Mononuclear cell (primary cell): Measurements from ENCODE around the gene MOB1B. TPM values are rescaled to one million over a fixed set of nuclear protein-coding genes. Genes with fewer than 3 reads are reported as not detected.
"Not testable (repeated sequence)": the region's sequence is repeated elsewhere in the genome, so short reads cannot be mapped to it uniquely, and the experiment has no call there.

Source experiments
- H3K27me3 ChIP-seq: 2 replicates; pipeline ENCODE4 v1.6.0; 2011; ENCODE audit warnings: low read length, control low read depth; ENCODE audit not compliant: insufficient read depth
- H3K4me1 ChIP-seq: 2 replicates; pipeline ENCODE4 v1.5.1; 2011; ENCODE audit warnings: mild to moderate bottlenecking, low read length, control low read depth; ENCODE audit not compliant: insufficient read depth
- H3K4me3 ChIP-seq: 2 replicates; pipeline ENCODE4 v1.5.1; 2011; ENCODE audit warnings: mild to moderate bottlenecking, low read length, moderate library complexity
- H3K9me3 ChIP-seq: 2 replicates; pipeline ENCODE4 v1.5.1; 2011; ENCODE audit warnings: low read depth, mild to moderate bottlenecking, control low read depth, low read length
- total RNA-seq: library from RNA; depleted of rRNA; stranded (reverse); fragments of >200 nt; gene quantifications from one replicate; pipeline ENCODE4 v1.2.3, GENCODE V29; 2012

MOB1B gene
- total RNA-seq, 1 donor: 12.1 TPM

DNA sequence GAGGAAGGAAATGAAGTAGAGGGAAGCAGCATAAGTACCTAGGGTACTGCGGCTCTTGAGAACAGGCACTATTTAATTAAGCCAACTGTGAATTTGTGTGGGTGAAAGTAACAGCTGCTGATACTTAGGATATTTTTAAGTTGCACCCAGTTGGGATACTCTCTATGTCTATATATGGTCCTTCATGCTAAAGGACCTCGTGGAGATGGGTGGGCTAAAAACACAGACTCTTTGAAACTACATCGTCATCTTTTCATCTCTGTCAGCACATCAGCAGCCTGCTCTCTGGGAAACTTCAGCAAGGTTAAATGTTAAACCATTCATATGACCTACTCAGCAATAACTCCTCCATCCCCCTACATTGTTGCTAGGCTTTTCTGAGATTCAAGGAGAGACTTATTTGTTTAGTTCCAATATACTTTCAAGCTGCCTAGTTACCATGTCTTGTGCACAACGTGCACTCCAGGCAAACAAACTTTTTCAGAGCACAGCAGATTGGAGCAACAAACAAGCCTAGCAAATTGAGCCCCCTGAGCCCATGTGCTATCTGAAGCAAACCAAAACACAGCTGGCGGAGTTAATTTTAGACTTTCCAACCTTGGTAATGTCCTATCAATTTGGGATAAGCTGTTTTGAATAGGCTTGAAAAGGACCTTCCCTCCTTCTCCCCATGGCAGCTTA is 6.2 kb upstream of the MOB1B start:
- H3K4me3 ChIP-seq: no peak overlapping the region
- peaks cover 20% of the 10 kb centered on the region for H3K4me1 ChIP-seq
- H3K27me3 ChIP-seq: no peaks in the 10 kb centered on the region
- no peaks in the 10 kb centered on the region for H3K9me3 ChIP-seq

GRCh38 chr4:70898581-70898980 is 3.6 kb upstream of the MOB1B start:
- H3K4me1 ChIP-seq: peaks cover 25% of the 10 kb centered on the region
- not testable (repeated sequence) for H3K4me3 ChIP-seq, H3K9me3 ChIP-seq, H3K27me3 ChIP-seq

- H3K27me3 ChIP-seq: no peaks in the 10 kb centered on the region
- no peaks in the 10 kb centered on the region for H3K9me3 ChIP-seq
- H3K4me3 ChIP-seq: peak overlapping the region; percentile 71
- peaks cover 21% of the 10 kb centered on the region for H3K4me1 ChIP-seq
These were observed 574 bp upstream of the MOB1B start for GRCh38 chr4:70901607-70901983.

DNA sequence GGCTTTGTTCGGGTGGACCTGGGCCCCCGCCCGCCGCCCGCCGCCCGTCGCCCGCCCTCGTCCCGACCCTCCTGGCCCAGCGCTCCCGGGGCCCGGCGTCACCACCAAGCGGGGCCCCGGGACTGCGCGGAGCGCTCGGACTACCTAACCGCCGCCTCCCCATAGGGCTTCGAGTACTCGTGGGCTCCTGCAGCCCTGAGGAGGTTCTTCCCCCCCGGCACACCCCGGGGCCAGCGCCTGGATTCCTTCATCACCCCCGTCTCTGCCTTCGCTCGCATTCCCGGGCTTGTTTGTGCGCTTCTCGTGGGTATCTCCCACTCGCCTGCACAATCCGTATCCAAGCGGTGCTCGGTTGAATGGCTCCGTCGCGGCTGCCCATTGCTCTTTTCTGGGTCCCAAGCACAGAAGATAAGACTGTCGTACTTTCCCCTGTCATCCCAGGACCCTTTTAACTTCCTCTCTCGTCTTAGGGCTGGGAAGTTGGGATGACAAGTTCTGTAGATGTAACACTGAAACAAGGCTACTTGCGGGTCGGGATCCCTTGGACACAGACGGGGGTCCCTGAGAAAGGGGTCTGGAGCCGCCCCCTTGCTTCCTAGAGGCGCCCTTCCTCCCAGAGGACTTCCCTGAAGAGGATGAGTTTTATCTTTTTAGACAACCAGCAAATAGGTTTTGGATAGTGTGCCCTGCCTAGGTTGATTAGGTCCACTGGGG is 565 bp downstream of the MOB1B start:
- Histone ChIP-seq H3K4me1 (peaks cover 21% of the 10 kb centered on the region), H3K9me3 (no peaks in the 10 kb centered on the region), H3K4me3 (peak overlapping the region; percentile 71), H3K27me3 (no peaks in the 10 kb centered on the region)

DNA sequence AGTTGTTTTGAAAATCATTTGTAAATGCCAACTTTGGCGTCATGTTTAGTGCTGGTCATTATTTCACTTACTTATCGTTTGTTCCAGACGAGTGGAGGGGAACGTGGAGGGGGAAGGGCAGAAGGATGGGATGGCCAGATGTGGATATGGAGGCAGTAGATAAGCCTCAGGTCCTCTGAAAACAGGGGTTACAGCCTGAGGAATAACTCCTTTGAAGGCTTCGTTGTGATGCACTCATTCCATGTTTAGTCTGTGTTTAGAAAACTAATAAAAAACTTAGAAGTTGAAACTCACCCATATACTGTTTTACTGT is 1.1 kb downstream of the MOB1B start:
- Histone ChIP-seq H3K4me3 (peak overlapping the region; percentile 71), H3K9me3 (no peaks in the 10 kb centered on the region), H3K27me3 (no peaks in the 10 kb centered on the region), H3K4me1 (peaks cover 21% of the 10 kb centered on the region)

DNA sequence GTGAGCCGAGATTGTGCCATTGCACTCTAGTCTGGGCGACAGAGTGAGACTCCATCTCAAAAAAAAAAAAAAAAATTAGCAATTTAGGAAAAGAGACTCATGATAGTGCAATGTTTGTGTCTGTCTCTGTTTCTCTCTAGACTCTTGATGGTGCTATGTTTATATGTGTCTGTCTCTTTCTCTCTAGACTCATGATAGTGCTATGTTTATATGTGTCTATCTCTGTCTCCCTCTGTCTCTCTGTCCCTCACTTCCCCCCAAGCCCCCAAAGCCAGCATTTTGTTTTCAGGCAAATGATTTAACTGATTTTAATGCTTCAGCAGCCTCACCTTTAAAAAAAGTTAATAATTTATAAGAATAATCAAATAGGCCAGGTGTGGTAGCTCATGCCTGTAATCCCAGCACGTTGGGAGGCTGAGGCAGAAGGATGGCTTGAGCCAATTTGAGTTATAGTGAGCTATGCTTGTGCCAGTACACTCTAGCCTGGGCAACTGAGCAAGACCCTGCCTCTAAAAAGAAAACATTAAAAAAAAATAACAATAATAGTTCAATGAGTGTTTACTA is 6.9 kb downstream of the MOB1B start:
- H3K9me3 ChIP-seq: no peaks in the 10 kb centered on the region

GRCh38 chr4:70914000-70914399 is 11.8 kb downstream of the MOB1B start:
- no peaks in the 10 kb centered on the region for H3K4me1 ChIP-seq
- H3K27me3 ChIP-seq: no peaks in the 10 kb centered on the region
- no peaks in the 10 kb centered on the region for H3K9me3 ChIP-seq
- no peak overlapping the region for H3K4me3 ChIP-seq

More for the DNA sequence above, 6.9 kb downstream of the MOB1B start:
- H3K27me3 ChIP-seq: no peaks in the 10 kb centered on the region
- H3K4me3 ChIP-seq: no peak overlapping the region
- peaks cover 2% of the 10 kb centered on the region for H3K4me1 ChIP-seq

DNA sequence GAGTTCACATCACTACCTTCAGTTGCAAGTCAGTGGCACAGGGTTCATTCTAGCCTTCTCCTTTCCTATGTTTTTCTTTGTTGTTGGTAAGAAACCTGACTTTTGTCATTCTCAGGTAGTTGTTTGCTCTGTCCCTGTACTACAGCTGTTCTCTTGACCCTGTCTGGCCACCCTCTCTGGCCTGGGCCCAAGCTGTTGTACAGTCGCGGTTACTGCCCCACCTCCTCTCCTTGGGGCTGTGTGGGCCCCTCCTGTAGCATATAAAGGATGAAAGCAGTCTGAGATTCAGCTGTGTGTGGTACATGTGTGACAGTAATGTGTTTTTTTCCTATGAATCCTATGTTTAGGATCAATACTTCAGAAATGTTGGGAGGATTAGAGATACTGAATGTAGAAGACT is 12.5 kb downstream of the MOB1B start:
- Histone ChIP-seq H3K4me1 (no peaks in the 10 kb centered on the region), H3K27me3 (no peaks in the 10 kb centered on the region), H3K4me3 (no peak overlapping the region), H3K9me3 (no peaks in the 10 kb centered on the region)

- H3K27me3 ChIP-seq: no peaks in the 10 kb centered on the region
- H3K4me1 ChIP-seq: no peaks in the 10 kb centered on the region
- H3K9me3 ChIP-seq: no peaks in the 10 kb centered on the region
- no peak overlapping the region for H3K4me3 ChIP-seq
These were observed 13.1 kb downstream of the MOB1B start for GRCh38 chr4:70915036-70915815.

GRCh38 chr4:70915874-70916559 is 13.8 kb downstream of the MOB1B start:
- Histone ChIP-seq H3K27me3 (no peaks in the 10 kb centered on the region), H3K9me3 (no peaks in the 10 kb centered on the region), H3K4me3 (no peak overlapping the region), H3K4me1 (no peaks in the 10 kb centered on the region)

DNA sequence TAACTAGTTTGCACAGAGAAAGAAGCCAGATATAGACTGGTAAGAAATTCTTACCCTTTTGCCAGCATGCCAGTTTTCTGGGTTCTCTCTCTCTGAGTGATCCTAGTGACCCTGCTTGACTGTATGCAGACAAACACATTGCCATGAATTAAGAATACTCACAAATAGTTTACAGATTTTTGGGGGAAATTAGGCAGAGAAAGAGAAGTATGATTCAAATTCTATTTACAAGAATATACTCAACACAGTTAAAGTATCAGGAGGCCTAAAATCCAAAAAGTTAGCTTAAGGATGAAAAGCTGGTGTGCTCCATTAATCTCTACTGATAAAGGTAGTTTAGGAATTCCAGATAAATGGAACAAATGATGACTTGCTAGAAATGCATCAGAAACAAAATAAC is 18.4 kb downstream of the MOB1B start:
- H3K9me3 ChIP-seq: no peaks in the 10 kb centered on the region
- no peak overlapping the region for H3K4me3 ChIP-seq
- no peaks in the 10 kb centered on the region for H3K27me3 ChIP-seq
- H3K4me1 ChIP-seq: peaks cover 5% of the 10 kb centered on the region

GRCh38 chr4:70925418-70925817 is 23.2 kb downstream of the MOB1B start:
- no peaks in the 10 kb centered on the region for H3K27me3 ChIP-seq
- H3K4me1 ChIP-seq: peaks cover 28% of the 10 kb centered on the region
- no peaks in the 10 kb centered on the region for H3K9me3 ChIP-seq
- no peak overlapping the region for H3K4me3 ChIP-seq

DNA sequence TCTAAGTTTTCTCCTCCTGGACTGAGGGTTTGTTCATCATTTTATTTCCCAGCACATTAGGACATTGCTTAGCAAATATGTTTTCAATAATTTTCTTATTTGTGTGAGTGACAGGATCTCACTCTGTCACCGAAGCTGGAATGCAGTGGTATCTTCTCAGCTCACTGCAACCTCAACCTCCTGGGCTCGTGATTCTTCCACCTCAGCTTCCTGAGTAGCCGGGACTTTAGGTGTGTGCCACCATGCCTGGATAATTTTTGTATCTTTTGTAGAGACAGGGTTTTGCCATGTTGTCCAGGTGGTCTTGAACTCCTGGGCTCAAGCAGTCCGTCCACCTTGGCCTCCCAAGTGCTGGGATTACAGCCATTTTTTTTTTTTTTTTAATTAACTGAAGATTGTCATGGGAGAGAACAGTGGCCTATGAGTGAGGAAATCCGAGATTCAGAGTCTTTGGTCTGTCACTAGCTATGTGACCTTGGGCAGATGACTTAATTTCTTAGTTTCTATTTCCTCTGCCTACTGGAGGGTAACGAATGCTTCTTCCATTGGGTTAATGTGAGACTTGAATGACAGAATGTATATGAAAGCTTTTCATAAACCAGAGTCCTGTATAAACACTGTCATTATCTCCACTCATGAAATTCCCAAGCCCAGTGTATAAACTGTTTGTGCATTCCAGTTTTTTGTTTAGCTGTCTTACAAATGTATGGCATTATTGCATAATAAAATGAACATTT is 23.9 kb downstream of the MOB1B start:
- Histone ChIP-seq H3K4me1 (peaks cover 34% of the 10 kb centered on the region), H3K9me3 (no peaks in the 10 kb centered on the region), H3K27me3 (no peaks in the 10 kb centered on the region), H3K4me3 (no peak overlapping the region)

DNA sequence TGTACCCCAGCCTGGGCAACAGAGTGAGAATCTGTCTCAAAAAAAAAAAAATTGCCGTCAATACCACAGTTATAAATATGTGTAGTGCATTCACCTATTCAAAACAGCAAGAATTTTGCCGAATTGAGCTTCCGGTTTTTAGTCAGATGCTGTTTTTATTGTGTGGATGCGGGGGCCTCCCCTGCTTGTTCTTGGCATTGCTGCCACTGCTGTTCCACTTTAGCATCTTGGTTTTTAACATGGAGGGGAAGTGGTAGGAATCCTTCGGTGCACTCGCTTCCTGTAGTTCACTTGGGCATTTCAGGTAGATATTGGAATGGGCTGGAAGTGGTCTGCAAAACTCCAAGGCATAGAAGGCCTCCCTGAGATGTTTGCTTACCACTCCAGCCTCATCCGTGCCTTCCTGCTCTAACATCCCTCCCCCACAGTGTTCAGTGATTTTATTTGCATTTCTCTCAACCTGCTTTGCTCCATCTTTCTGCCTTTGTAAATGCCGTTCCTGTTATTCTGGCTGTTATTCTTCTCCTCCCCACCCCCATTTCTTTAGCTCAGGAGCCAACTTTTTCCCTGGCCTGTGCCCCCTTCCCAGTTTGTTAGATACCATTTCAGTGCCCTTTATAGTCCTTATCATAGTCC is 25.5 kb downstream of the MOB1B start:
- no peaks in the 10 kb centered on the region for H3K9me3 ChIP-seq
- H3K4me1 ChIP-seq: peaks cover 34% of the 10 kb centered on the region
- no peaks in the 10 kb centered on the region for H3K27me3 ChIP-seq
- no peak overlapping the region for H3K4me3 ChIP-seq
